Measurements from ENCODE around the gene METTL16. TPM values are rescaled to one million over a fixed set of nuclear protein-coding genes. Genes with fewer than 3 reads are reported as not detected.

METTL16 gene
- total and polyA plus RNA-seq, 2 experiments from 2014 or later, result 40.1 to 80.8 TPM

- TF ChIP-seq EZH2 (IDR thresholded peaks at IDR 0.05; ENCODE audit: low read depth, unreplicated experiment) (no peak), CTCF (conservative IDR thresholded peaks at IDR 0.05; ENCODE audit: low read depth in 2 of 2) (no peak)
- Mint-ChIP-seq H3K9me3 (no peaks in the 10 kb centered on the region), H3K27ac (no peak overlapping the region), H3K36me3 (ENCODE audit: low read depth) (peaks cover 9% of the 10 kb centered on the region; the same call in 2 of the 3 replicates), H3K27me3 (ENCODE audit: insufficient read depth, low read depth, poor library complexity) (peaks cover 20% of the 10 kb centered on the region), H3K4me1 (peaks cover 31% of the 10 kb centered on the region), H3K4me3 (no peak overlapping the region)
- Histone ChIP-seq H3K27me3 (ENCODE audit: insufficient read depth) (no peaks in the 10 kb centered on the region), H3F3A (replicated peaks; ENCODE audit: low read depth) (no peaks in the 10 kb centered on the region; the same call in 1 of the 2 replicates), H3K79me2 (replicated peaks; ENCODE audit: insufficient read depth) (peaks cover 4% of the 10 kb centered on the region; the same call in 1 of the 2 replicates), H3K4me3 (no peak overlapping the region), H4K20me1 (replicated peaks; ENCODE audit: insufficient read depth) (no peaks in the 10 kb centered on the region; the same call in 1 of the 2 replicates), H3K27ac (ENCODE audit: low read depth) (no peak overlapping the region), H3K4me2 (no peak overlapping the region), H3K36me3 (ENCODE audit: insufficient read depth) (no peaks in the 10 kb centered on the region), H2AFZ (no peak overlapping the region), H3K4me1 (ENCODE audit: insufficient read depth) (peaks cover 18% of the 10 kb centered on the region), H3K9me2 (ENCODE audit: insufficient read depth) (no peaks in the 10 kb centered on the region)
- DNase-seq (ENCODE audit: low spot score) (no peak), ATAC-seq (no peak)
Measured at GRCh38 chr17:2384439-2385127, 127.1 kb downstream of the METTL16 start.

- H3K27me3 Mint-ChIP-seq (ENCODE audit: insufficient read depth, low read depth, poor library complexity), result peaks cover 13% of the 10 kb centered on the region
- H3K27ac Mint-ChIP-seq, result peak overlapping the region; percentile 78; the same call in 1 of the 2 replicates
- H3K9me3 Mint-ChIP-seq, result no peaks in the 10 kb centered on the region
- ATAC-seq (no peak), DNase-seq (ENCODE audit: low spot score) (no peak)
- Histone ChIP-seq H3K27me3 (ENCODE audit: insufficient read depth) (no peaks in the 10 kb centered on the region), H3K4me3 (no peak overlapping the region), H3K4me2 (no peak overlapping the region), H3K4me1 (ENCODE audit: insufficient read depth) (peaks cover 18% of the 10 kb centered on the region), H2AFZ (no peak overlapping the region), H4K20me1 (replicated peaks; ENCODE audit: insufficient read depth) (no peaks in the 10 kb centered on the region; the same call in 1 of the 2 replicates), H3K36me3 (ENCODE audit: insufficient read depth) (no peaks in the 10 kb centered on the region), H3K27ac (ENCODE audit: low read depth) (peak overlapping the region; percentile 55; the same call in 1 of the 2 replicates), H3K9me2 (ENCODE audit: insufficient read depth) (no peaks in the 10 kb centered on the region), H3F3A (replicated peaks; ENCODE audit: low read depth) (no peaks in the 10 kb centered on the region; the same call in 1 of the 2 replicates), H3K79me2 (replicated peaks; ENCODE audit: insufficient read depth) (no peaks in the 10 kb centered on the region)
- peaks cover 9% of the 10 kb centered on the region; the same call in 2 of the 3 replicates for H3K36me3 Mint-ChIP-seq (ENCODE audit: low read depth)
- no peak overlapping the region; the same call in 2 of the 3 replicates for H3K4me3 Mint-ChIP-seq
- peaks cover 24% of the 10 kb centered on the region for H3K4me1 Mint-ChIP-seq
- TF ChIP-seq ETS1 (IDR thresholded peaks at IDR 0.05) (no peak), NANOG (IDR thresholded peaks at IDR 0.05; ENCODE audit: borderline replicate concordance) (no peak), REST (IDR thresholded peaks at IDR 0.05; ENCODE audit: unreplicated experiment) (no peak), STAT1 (IDR thresholded peaks at IDR 0.05; ENCODE audit: unreplicated experiment) (no peak), ZNF462 (CRISPR knock-in tag; IDR thresholded peaks at IDR 0.05) (no peak)
Measured at GRCh38 chr17:2383628-2384167, 128.0 kb downstream of the METTL16 start.

Measured in GM23338 (cell line).